Large intestine (tissue), 3 donors: ENCODE data around the gene LDB3. TPM values are rescaled to one million over a fixed set of nuclear protein-coding genes. Genes with fewer than 3 reads are reported as not detected.

Experiments used
- DNase-seq, 2 donors: peaks; one replicate each; pipeline versions ENCODE4 v3.0.0 to v3.0.0-alpha.2; 2013
- H3K27ac ChIP-seq: one replicate; pipeline ENCODE4 v1.5.1; 2013; ENCODE audit warnings: low read length
- H3K27me3 ChIP-seq: 2 replicates; pipeline ENCODE4 v1.6.1; 2013; ENCODE audit warnings: low read length; ENCODE audit not compliant: control insufficient read depth, insufficient read depth
- H3K36me3 ChIP-seq: 2 replicates; pipeline ENCODE4 v1.6.1; 2013; ENCODE audit warnings: low read length; ENCODE audit not compliant: control insufficient read depth, insufficient read depth
- H3K4me1 ChIP-seq: one replicate; pipeline ENCODE4 v1.6.1; 2013; ENCODE audit warnings: low read length; ENCODE audit not compliant: control insufficient read depth, insufficient read depth
- H3K4me3 ChIP-seq: one replicate; pipeline ENCODE4 v1.5.1; 2013; ENCODE audit warnings: low read length
- H3K9me3 ChIP-seq: one replicate; pipeline ENCODE4 v1.6.1; 2013; ENCODE audit warnings: mild to moderate bottlenecking, low read depth, low read length, moderate library complexity; ENCODE audit not compliant: control insufficient read depth
- WGBS: methylation state at CpG from one replicate; pipeline ENCODE4 v1.1.5; 2013; ENCODE audit warnings: low lambda C conversion rate; ENCODE audit not compliant: insufficient coverage; 5-methylcytosine and 5-hydroxymethylcytosine counted together
- polyA plus RNA-seq: library from polyadenylated mRNA; unstranded; fragments of 120-200 nt; gene quantifications from one replicate; pipeline ENCODE4 v1.2.1, GENCODE V29; 2013

LDB3 gene
- polyA plus RNA-seq, 1 donor: 4.0 TPM

- Histone ChIP-seq H3K9me3 (no peaks in the 10 kb centered on the region), H3K4me3 (no peak overlapping the region), H3K4me1 (peaks cover 21% of the 10 kb centered on the region), H3K27ac (no peak overlapping the region), H3K27me3 (no peaks in the 10 kb centered on the region), H3K36me3 (no peaks in the 10 kb centered on the region)
- DNase-seq: peak; percentile 45 to 60
- WGBS: 30% methylated on average over 2 of the region's 9 CpGs
Observed at GRCh38 chr10:86698207-86698940, 30.1 kb downstream of the LDB3 start.

GRCh38 chr10:86699125-86699524 is 30.8 kb downstream of the LDB3 start:
- H3K27me3 ChIP-seq: no peaks in the 10 kb centered on the region
- DNase-seq: no peak
- no peak overlapping the region for H3K4me3 ChIP-seq
- H3K36me3 ChIP-seq: no peaks in the 10 kb centered on the region
- H3K27ac ChIP-seq: no peak overlapping the region
- H3K4me1 ChIP-seq: peaks cover 21% of the 10 kb centered on the region
- 100% methylated on average over 1 of the region's 7 CpGs for WGBS
- H3K9me3 ChIP-seq: no peaks in the 10 kb centered on the region

- WGBS: no CpG with 5 or more reads among the region's 8 CpGs
- DNase-seq: no peak
- Histone ChIP-seq H3K4me3 (no peak overlapping the region), H3K27ac (no peak overlapping the region), H3K4me1 (peaks cover 21% of the 10 kb centered on the region), H3K36me3 (no peaks in the 10 kb centered on the region), H3K27me3 (no peaks in the 10 kb centered on the region), H3K9me3 (no peaks in the 10 kb centered on the region)
Observed at GRCh38 chr10:86699541-86699940, 31.2 kb downstream of the LDB3 start.

- Histone ChIP-seq H3K9me3 (no peaks in the 10 kb centered on the region), H3K36me3 (no peaks in the 10 kb centered on the region), H3K4me1 (peaks cover 21% of the 10 kb centered on the region), H3K27ac (no peak overlapping the region), H3K4me3 (no peak overlapping the region), H3K27me3 (no peaks in the 10 kb centered on the region)
- no CpG with 5 or more reads among the region's 9 CpGs for WGBS
- DNase-seq: no peak
Observed at GRCh38 chr10:86699991-86700840, 31.9 kb downstream of the LDB3 start.

- no peaks in the 10 kb centered on the region for H3K36me3 ChIP-seq
- peaks cover 17% of the 10 kb centered on the region for H3K4me1 ChIP-seq
Observed at GRCh38 chr10:86700851-86701617, 32.7 kb downstream of the LDB3 start.

GRCh38 chr10:86703176-86703575 is 34.9 kb downstream of the LDB3 start:
- Histone ChIP-seq H3K27me3 (no peaks in the 10 kb centered on the region), H3K9me3 (no peaks in the 10 kb centered on the region), H3K36me3 (no peaks in the 10 kb centered on the region), H3K4me1 (peaks cover 5% of the 10 kb centered on the region), H3K4me3 (no peak overlapping the region), H3K27ac (no peak overlapping the region)
- DNase-seq: no peak
- no CpG with 5 or more reads among the region's 8 CpGs for WGBS

More at GRCh38 chr10:86700851-86701617, 32.7 kb downstream of the LDB3 start:
- Histone ChIP-seq H3K9me3 (no peaks in the 10 kb centered on the region), H3K27me3 (no peaks in the 10 kb centered on the region), H3K27ac (no peak overlapping the region), H3K4me3 (no peak overlapping the region)
- DNase-seq: no peak
- no CpG with 5 or more reads among the region's 12 CpGs for WGBS

GRCh38 chr10:86705139-86705538 is 36.8 kb downstream of the LDB3 start:
- WGBS: no CpG with 5 or more reads among the region's 1 CpG
- Histone ChIP-seq H3K36me3 (no peaks in the 10 kb centered on the region), H3K27ac (no peak overlapping the region), H3K4me1 (no peaks in the 10 kb centered on the region), H3K27me3 (no peaks in the 10 kb centered on the region), H3K9me3 (no peaks in the 10 kb centered on the region), H3K4me3 (no peak overlapping the region)
- no peak for DNase-seq

GRCh38 chr10:86705905-86706304 is 37.6 kb downstream of the LDB3 start:
- Histone ChIP-seq H3K4me3 (no peak overlapping the region), H3K9me3 (no peaks in the 10 kb centered on the region), H3K27me3 (no peaks in the 10 kb centered on the region), H3K4me1 (peaks cover 3% of the 10 kb centered on the region), H3K27ac (no peak overlapping the region), H3K36me3 (no peaks in the 10 kb centered on the region)
- no CpG with 5 or more reads among the region's 2 CpGs for WGBS
- DNase-seq: no peak

GRCh38 chr10:86706401-86706841 is 38.1 kb downstream of the LDB3 start:
- Histone ChIP-seq H3K9me3 (no peaks in the 10 kb centered on the region), H3K27me3 (no peaks in the 10 kb centered on the region), H3K27ac (no peak overlapping the region), H3K36me3 (no peaks in the 10 kb centered on the region), H3K4me3 (no peak overlapping the region), H3K4me1 (peaks cover 3% of the 10 kb centered on the region)
- DNase-seq: no peak
- no CpG with 5 or more reads among the region's 12 CpGs for WGBS

GRCh38 chr10:86706977-86707376 is 38.7 kb downstream of the LDB3 start:
- Histone ChIP-seq H3K27ac (no peak overlapping the region), H3K4me3 (no peak overlapping the region), H3K36me3 (no peaks in the 10 kb centered on the region), H3K27me3 (no peaks in the 10 kb centered on the region), H3K9me3 (no peaks in the 10 kb centered on the region), H3K4me1 (peaks cover 3% of the 10 kb centered on the region)
- DNase-seq: no peak
- no CpG with 5 or more reads among the region's 1 CpG for WGBS
